ENCODE results near the gene ANXA11.

ANXA11 gene

GRCh38 chr10:80165173-80165572, 40.2 kb downstream of the ANXA11 start:
- DNase-seq (ENCODE audit: low read depth): no peak

GRCh38 chr10:80164596-80164995, 40.7 kb downstream of the ANXA11 start:
- DNase-seq (ENCODE audit: low read depth): no peak

- peak; percentile 89 for DNase-seq (ENCODE audit: low read depth)
Measured at GRCh38 chr10:80163741-80164341, 41.5 kb downstream of the ANXA11 start.

- DNase-seq (ENCODE audit: low read depth): no peak
Measured at GRCh38 chr10:80161321-80162083, 43.8 kb downstream of the ANXA11 start.

- no peak for DNase-seq (ENCODE audit: low read depth)
Measured at GRCh38 chr10:80160361-80161320, 44.7 kb downstream of the ANXA11 start.

GRCh38 chr10:80159166-80159873, 46.0 kb downstream of the ANXA11 start:
- no peak for DNase-seq (ENCODE audit: low read depth)

GRCh38 chr10:80158598-80159127, 46.7 kb downstream of the ANXA11 start:
- DNase-seq (ENCODE audit: low read depth): peak; percentile 99

- DNase-seq (ENCODE audit: low read depth): no peak
Measured at GRCh38 chr10:80158126-80158525, 47.2 kb downstream of the ANXA11 start.

- DNase-seq (ENCODE audit: low read depth): no peak
Measured at GRCh38 chr10:80157561-80157960, 47.8 kb downstream of the ANXA11 start.

- peak; percentile 68 for DNase-seq (ENCODE audit: low read depth)
Measured at GRCh38 chr10:80156216-80156615, 49.1 kb downstream of the ANXA11 start.

GRCh38 chr10:80155696-80156215, 49.6 kb downstream of the ANXA11 start:
- DNase-seq (ENCODE audit: low read depth): no peak

- peak; percentile 98 for DNase-seq (ENCODE audit: low read depth)
Measured at GRCh38 chr10:80154978-80155695, 50.2 kb downstream of the ANXA11 start.

GRCh38 chr10:80154626-80154977, 50.7 kb downstream of the ANXA11 start:
- DNase-seq (ENCODE audit: low read depth): no peak

- DNase-seq (ENCODE audit: low read depth): no peak
Measured at GRCh38 chr10:80153460-80153859, 51.9 kb downstream of the ANXA11 start.

- DNase-seq (ENCODE audit: low read depth): no peak
Measured at GRCh38 chr10:80152820-80153219, 52.5 kb downstream of the ANXA11 start.

GRCh38 chr10:80150172-80150571, 55.2 kb downstream of the ANXA11 start:
- DNase-seq (ENCODE audit: low read depth): no peak

GRCh38 chr10:80149123-80149522, 56.2 kb downstream of the ANXA11 start:
- no peak for DNase-seq (ENCODE audit: low read depth)

- no peak for DNase-seq (ENCODE audit: low read depth)
Measured at GRCh38 chr10:80148166-80148805, 57.1 kb downstream of the ANXA11 start.

GRCh38 chr10:80146918-80147317, 58.4 kb downstream of the ANXA11 start:
- no peak for DNase-seq (ENCODE audit: low read depth)

All from fibroblast of gingiva (primary cell).